Measurements from ENCODE around the gene SRCAP. TPM values are rescaled to one million over a fixed set of nuclear protein-coding genes. Genes with fewer than 3 reads are reported as not detected.

The SRCAP gene
- polyA plus RNA-seq, 1 of the 3 experiments (the other 2 are of a cell fraction): 5.6 TPM

DNA sequence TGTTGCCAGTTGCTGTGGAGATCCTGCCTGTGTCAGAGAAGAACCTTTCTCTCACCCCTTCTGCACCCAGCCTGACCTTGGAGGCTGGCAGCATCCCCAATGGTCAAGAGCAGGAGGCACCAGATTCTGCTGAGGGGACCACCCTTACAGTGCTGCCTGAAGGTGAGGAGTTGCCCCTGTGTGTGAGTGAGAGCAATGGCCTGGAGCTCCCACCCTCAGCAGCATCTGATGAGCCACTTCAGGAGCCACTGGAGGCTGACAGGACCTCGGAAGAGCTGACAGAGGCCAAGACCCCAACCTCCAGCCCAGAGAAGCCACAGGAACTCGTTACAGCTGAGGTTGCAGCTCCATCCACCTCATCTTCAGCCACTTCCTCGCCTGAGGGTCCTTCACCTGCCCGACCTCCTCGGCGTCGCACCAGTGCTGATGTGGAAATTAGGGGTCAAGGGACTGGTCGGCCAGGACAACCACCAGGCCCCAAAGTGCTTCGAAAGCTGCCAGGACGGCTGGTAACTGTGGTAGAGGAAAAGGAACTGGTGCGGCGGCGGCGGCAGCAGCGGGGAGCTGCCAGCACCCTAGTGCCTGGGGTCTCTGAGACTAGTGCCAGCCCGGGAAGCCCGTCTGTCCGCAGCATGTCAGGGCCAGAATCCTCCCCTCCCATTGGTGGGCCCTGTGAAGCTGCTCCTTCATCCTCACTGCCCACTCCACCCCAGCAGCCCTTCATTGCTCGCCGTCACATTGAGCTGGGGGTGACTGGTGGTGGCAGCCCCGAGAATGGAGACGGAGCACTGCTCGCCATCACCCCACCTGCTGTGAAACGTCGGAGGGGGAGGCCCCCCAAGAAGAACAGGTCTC, 39.0 kb downstream of the SRCAP start:
- peaks cover 29 to 60% of the 10 kb centered on the region in 2 experiments for H3K36me3 ChIP-seq (replicated peaks in 1 of 2; ENCODE audit: control insufficient read depth in 1 of 2, insufficient read depth in 2 of 2, low read length in 1 of 2)
- WGBS (ENCODE audit: low lambda C conversion rate): over 99% methylated on average over 14 of the region's 25 CpGs
- H3K27me3 ChIP-seq (ENCODE audit: insufficient read depth): no peaks in the 10 kb centered on the region
- peaks cover 11 to 21% of the 10 kb centered on the region in 2 experiments; a peak in 3 of 4 replicates for H3K4me1 ChIP-seq (ENCODE audit: control insufficient read depth in 1 of 2, insufficient read depth in 2 of 2, low read depth in 1 of 2, low read length in 1 of 2)
- DNase-seq: no peak
- H3F3A ChIP-seq (replicated peaks; ENCODE audit: insufficient read depth): peaks cover 24% of the 10 kb centered on the region
- POLR2A ChIA-PET: interaction anchor here (0.7 to 0.8 kb wide), 2 partner anchors 10 to 13 kb away, joined by 3 read pairs; partner anchors contain the start of gene PHKG2
- no peak overlapping the region for H3K4me2 ChIP-seq
- H3K27ac ChIP-seq (ENCODE audit: low read depth in 2 of 2, low read length in 1 of 2): no peak overlapping the region
- CTCF ChIA-PET: interaction anchor here (0.6 to 0.8 kb wide), 2 partner anchors 8 to 15 kb away, joined by 3 read pairs; no protein-coding TSS in a partner anchor
- TF ChIP-seq, protein P1, sequence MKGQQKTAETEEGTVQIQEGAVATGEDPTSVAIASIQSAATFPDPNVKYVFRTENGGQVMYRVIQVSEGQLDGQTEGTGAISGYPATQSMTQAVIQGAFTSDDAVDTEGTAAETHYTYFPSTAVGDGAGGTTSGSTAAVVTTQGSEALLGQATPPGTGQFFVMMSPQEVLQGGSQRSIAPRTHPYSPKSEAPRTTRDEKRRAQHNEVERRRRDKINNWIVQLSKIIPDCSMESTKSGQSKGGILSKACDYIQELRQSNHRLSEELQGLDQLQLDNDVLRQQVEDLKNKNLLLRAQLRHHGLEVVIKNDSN (IDR thresholded peaks at IDR 0.05; ENCODE audit: borderline replicate concordance, low read depth): no peak
- TF ChIP-seq, protein P2, sequence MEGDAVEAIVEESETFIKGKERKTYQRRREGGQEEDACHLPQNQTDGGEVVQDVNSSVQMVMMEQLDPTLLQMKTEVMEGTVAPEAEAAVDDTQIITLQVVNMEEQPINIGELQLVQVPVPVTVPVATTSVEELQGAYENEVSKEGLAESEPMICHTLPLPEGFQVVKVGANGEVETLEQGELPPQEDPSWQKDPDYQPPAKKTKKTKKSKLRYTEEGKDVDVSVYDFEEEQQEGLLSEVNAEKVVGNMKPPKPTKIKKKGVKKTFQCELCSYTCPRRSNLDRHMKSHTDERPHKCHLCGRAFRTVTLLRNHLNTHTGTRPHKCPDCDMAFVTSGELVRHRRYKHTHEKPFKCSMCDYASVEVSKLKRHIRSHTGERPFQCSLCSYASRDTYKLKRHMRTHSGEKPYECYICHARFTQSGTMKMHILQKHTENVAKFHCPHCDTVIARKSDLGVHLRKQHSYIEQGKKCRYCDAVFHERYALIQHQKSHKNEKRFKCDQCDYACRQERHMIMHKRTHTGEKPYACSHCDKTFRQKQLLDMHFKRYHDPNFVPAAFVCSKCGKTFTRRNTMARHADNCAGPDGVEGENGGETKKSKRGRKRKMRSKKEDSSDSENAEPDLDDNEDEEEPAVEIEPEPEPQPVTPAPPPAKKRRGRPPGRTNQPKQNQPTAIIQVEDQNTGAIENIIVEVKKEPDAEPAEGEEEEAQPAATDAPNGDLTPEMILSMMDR (IDR thresholded peaks at IDR 0.05): no peak
- no peak for TF ChIP-seq CHD2 (IDR thresholded peaks at IDR 0.05; ENCODE audit: low read length, partially characterized antibody)
- TF ChIP-seq, protein P3, sequence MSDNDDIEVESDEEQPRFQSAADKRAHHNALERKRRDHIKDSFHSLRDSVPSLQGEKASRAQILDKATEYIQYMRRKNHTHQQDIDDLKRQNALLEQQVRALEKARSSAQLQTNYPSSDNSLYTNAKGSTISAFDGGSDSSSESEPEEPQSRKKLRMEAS (IDR thresholded peaks at IDR 0.05; ENCODE audit: low read depth): no peak
- no peak for TF ChIP-seq MXI1 (IDR thresholded peaks at IDR 0.05; ENCODE audit: low read depth, low read length)
- no peak for TF ChIP-seq FOSL2 (IDR thresholded peaks at IDR 0.05; ENCODE audit: borderline replicate concordance, low read depth)
- TF ChIP-seq GATA2 (CRISPR knock-in tag; IDR thresholded peaks at IDR 0.05): no peak
- TF ChIP-seq, protein P4, sequence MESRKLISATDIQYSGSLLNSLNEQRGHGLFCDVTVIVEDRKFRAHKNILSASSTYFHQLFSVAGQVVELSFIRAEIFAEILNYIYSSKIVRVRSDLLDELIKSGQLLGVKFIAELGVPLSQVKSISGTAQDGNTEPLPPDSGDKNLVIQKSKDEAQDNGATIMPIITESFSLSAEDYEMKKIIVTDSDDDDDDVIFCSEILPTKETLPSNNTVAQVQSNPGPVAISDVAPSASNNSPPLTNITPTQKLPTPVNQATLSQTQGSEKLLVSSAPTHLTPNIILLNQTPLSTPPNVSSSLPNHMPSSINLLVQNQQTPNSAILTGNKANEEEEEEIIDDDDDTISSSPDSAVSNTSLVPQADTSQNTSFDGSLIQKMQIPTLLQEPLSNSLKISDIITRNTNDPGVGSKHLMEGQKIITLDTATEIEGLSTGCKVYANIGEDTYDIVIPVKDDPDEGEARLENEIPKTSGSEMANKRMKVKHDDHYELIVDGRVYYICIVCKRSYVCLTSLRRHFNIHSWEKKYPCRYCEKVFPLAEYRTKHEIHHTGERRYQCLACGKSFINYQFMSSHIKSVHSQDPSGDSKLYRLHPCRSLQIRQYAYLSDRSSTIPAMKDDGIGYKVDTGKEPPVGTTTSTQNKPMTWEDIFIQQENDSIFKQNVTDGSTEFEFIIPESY (IDR thresholded peaks at IDR 0.05; ENCODE audit: borderline replicate concordance, low read depth): no peak
- no peak for TF ChIP-seq YY1 (IDR thresholded peaks at IDR 0.05; ENCODE audit: low read depth)
- TF ChIP-seq GABPA (IDR thresholded peaks at IDR 0.05; ENCODE audit: low read depth): no peak
- no peak for TF ChIP-seq ELF1 (IDR thresholded peaks at IDR 0.05)
- TF ChIP-seq POLR2AphosphoS5 (IDR thresholded peaks at IDR 0.05; ENCODE audit: low read depth, low read length): no peak
- H4K20me1 ChIP-seq (ENCODE audit: insufficient read depth): 0 out of 2 replicates have a peak, but pooled peaks cover 7% of the 10 kb centered on the region
- H3K4me3 ChIP-seq (ENCODE audit: low read depth in 2 of 2, low read length in 1 of 2): no peak overlapping the region
- peaks cover 5% of the 10 kb centered on the region; the same call in 1 of the 2 replicates for H3K79me2 ChIP-seq (ENCODE audit: insufficient read depth)
- H3K9me2 ChIP-seq: no peaks in the 10 kb centered on the region
- H3K9ac ChIP-seq: no peak overlapping the region
- H2AFZ ChIP-seq (ENCODE audit: low read depth): no peak overlapping the region
- H3K9me3 ChIP-seq: no peaks in the 10 kb centered on the region
